ENCODE data around the gene RAB3IL1.
A peak's percentile ranks its signal among the peaks of the same experiment; 100 is the strongest.

The RAB3IL1 gene

DNA sequence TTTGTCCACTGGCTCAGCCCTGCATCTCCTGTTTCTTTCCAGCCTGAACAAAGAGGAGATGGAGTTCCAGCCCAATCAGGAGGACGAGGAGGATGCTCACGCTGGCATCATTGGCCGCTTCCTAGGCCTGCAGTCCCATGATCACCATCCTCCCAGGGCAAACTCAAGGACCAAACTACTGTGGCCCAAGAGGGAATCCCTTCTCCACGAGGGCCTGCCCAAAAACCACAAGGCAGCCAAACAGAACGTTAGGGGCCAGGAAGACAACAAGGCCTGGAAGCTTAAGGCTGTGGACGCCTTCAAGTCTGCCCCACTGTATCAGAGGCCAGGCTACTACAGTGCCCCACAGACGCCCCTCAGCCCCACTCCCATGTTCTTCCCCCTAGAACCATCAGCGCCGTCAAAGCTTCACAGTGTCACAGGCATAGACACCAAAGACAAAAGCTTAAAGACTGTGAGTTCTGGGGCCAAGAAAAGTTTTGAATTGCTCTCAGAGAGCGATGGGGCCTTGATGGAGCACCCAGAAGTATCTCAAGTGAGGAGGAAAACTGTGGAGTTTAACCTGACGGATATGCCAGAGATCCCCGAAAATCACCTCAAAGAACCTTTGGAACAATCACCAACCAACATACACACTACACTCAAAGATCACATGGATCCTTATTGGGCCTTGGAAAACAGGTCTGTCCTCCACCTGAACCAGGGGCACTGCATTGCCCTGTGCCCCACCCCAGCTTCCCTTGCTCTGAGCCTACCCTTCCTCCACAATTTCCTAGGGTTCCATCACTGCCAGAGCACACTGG lies 45.0 kb upstream of the RAB3IL1 start:
- peak; percentile 82 for DNase-seq (ENCODE audit: low read depth)
- TF ChIP-seq, protein P1, sequence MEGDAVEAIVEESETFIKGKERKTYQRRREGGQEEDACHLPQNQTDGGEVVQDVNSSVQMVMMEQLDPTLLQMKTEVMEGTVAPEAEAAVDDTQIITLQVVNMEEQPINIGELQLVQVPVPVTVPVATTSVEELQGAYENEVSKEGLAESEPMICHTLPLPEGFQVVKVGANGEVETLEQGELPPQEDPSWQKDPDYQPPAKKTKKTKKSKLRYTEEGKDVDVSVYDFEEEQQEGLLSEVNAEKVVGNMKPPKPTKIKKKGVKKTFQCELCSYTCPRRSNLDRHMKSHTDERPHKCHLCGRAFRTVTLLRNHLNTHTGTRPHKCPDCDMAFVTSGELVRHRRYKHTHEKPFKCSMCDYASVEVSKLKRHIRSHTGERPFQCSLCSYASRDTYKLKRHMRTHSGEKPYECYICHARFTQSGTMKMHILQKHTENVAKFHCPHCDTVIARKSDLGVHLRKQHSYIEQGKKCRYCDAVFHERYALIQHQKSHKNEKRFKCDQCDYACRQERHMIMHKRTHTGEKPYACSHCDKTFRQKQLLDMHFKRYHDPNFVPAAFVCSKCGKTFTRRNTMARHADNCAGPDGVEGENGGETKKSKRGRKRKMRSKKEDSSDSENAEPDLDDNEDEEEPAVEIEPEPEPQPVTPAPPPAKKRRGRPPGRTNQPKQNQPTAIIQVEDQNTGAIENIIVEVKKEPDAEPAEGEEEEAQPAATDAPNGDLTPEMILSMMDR (IDR thresholded peaks at IDR 0.05; ENCODE audit: low read length, missing control alignments) = no peak
- no peak overlapping the region for H3K4me3 ChIP-seq (replicated peaks; ENCODE audit: low read depth, low read length)

DNA sequence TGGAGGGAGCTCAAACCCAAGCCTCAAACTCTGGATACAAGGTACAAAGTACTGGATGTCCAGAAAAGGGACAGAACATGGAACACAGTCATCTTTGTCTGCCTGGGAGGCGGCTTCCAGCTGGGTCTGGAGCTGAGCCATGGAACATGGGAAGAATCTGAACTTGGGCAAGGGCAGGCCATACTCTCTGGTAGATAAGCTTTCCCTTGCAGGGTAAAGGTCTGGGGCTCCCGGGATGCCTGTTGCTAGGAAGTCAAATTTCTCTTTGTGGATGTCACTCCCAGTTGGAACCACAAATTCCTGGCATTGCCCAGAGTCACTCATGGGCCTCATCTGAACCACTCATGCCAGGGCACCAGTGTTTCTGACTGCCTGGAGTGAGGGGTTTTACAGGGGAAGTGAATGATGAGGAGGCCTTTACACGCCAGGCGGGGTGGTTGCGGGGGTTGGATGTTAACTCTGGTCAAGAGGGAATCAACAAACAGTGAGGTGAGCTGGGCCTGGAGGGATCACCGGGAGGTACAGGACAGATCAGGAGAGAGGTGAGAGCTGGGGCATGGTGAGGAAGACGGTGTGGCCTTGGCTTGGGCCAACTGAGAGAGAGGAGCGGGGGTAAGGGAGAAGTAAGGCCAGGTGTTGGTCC lies 44.3 kb upstream of the RAB3IL1 start:
- TF ChIP-seq, protein P1 (IDR thresholded peaks at IDR 0.05; ENCODE audit: low read length, missing control alignments) = no peak
- peak; percentile 82 for DNase-seq (ENCODE audit: low read depth)
- H3K4me3 ChIP-seq (replicated peaks; ENCODE audit: low read depth, low read length) = no peak overlapping the region

DNA sequence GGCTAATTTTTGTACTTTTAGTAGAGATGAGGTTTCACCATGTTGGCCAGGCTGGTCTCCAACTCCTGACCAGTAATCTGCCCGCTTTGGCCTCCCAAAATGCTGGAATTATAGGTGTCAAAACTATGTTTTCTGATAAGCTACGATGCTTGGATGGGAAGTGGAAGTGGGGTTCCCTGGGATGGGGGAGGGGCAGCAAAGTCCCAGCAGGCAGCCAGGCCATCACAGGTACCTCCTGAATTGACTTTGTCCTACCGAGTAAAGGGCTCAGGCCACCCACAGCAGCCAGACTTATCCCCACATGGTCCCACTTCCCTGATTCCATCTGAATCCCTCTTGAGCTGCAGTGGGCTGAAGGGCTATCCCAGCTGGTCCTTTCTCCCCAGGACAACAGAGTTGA lies 43.2 kb upstream of the RAB3IL1 start:
- TF ChIP-seq, protein P1 (IDR thresholded peaks at IDR 0.05; ENCODE audit: low read length, missing control alignments) = no peak
- DNase-seq (ENCODE audit: low read depth) = no peak
- no peak overlapping the region for H3K4me3 ChIP-seq (replicated peaks; ENCODE audit: low read depth, low read length)

DNA sequence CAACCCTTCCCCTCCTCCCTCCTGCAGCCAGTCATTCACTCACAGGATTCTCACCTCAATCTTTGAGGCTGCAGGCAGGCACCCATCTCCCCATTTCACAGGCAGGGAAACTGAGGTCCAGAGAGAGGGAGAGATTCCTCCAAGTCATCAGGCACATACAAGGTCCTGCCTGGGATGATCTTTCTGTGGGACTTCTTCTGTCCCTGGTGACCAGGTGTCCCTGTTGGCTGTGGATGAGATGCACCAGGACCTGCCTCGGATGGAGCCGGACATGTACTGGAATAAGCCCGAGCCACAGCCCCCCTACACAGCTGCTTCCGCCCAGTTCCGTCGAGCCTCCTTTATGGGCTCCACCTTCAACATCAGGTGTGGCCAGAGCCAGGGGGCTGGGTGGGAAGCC lies 42.3 kb upstream of the RAB3IL1 start:
- TF ChIP-seq, protein P1 (IDR thresholded peaks at IDR 0.05; ENCODE audit: low read length, missing control alignments) = no peak
- H3K4me3 ChIP-seq (replicated peaks; ENCODE audit: low read depth, low read length) = no peak overlapping the region

DNA sequence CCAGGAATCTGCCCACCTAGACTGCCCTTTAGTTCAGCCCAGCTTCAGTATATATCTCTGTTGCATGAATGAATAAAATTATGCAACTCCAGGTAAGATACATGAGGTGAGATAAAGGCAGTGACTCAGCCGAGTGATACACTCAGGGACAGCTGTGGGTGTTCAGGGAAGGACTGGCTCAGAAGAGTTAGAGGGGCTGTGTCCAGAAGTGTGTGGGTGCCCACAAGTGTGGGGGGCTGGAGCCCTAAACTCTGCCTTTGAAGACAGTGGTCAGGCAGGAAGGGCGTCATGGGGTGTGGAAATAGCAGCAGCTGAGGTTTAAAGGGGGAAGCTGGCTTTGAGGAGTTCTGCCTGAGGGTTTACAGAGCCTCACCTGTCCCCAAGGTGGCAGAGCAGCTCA lies 41.7 kb upstream of the RAB3IL1 start:
- no peak overlapping the region for H3K4me3 ChIP-seq (replicated peaks; ENCODE audit: low read depth, low read length)
- TF ChIP-seq, protein P1 (IDR thresholded peaks at IDR 0.05; ENCODE audit: low read length, missing control alignments) = no peak
- DNase-seq (ENCODE audit: low read depth) = no peak

More for the DNA sequence above, 42.3 kb upstream of the RAB3IL1 start:
- no peak for DNase-seq (ENCODE audit: low read depth)

DNA sequence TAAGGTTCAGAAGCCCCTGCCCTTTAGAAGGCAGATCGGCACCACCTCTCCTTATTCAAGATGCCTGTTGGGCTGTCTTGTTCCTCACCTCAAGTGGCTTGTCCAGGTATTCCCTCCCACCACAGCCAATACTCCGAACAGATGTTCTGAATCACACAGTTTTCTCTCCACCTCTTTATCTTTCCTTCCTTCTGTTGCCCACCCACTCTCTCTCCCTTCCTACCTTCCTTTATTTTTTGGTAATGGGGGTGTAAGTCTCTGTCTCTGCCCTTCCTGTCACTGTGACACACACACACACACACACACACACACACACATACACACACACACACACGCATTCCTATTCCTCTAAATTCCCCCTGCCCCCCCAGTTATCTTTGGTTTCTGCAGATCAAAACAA lies 41.2 kb upstream of the RAB3IL1 start:
- H3K4me3 ChIP-seq (replicated peaks; ENCODE audit: low read depth, low read length) = no peak overlapping the region
- TF ChIP-seq, protein P1 (IDR thresholded peaks at IDR 0.05; ENCODE audit: low read length, missing control alignments) = no peak
- DNase-seq (ENCODE audit: low read depth) = no peak

Data from fibroblast of pulmonary artery (primary cell).